Cardiac septum (tissue), 1 donor: ENCODE results near the gene PEMT. TPM values are rescaled to one million over a fixed set of nuclear protein-coding genes. Genes with fewer than 3 reads are reported as not detected.
A peak's percentile ranks its signal among the peaks of the same experiment; 100 is the strongest.

Experiments used
- DNase-seq: peaks from one replicate; pipeline ENCODE4 v3.0.0-alpha.2; 2020; ENCODE audit warnings: low spot score
- intact Hi-C: fragments of 100-400 bp; cut with DNase I; formaldehyde crosslinking; loops from one replicate; pipeline ENCODE4 v1.14.0; 2022
- total RNA-seq: library from RNA; stranded (reverse); fragmentation: NEBNext Ultra II Directional; extraction: Animal tissue kit (Norgen Biotek cat#: 25700); gene quantifications from one replicate; pipeline ENCODE4 v1.2.1, GENCODE V29; 2021
- donor health status: DM: no; HTN: no; CAD: no.

PEMT gene
- total RNA-seq, 1 donor from 2014 or later = 16.8 TPM

DNA sequence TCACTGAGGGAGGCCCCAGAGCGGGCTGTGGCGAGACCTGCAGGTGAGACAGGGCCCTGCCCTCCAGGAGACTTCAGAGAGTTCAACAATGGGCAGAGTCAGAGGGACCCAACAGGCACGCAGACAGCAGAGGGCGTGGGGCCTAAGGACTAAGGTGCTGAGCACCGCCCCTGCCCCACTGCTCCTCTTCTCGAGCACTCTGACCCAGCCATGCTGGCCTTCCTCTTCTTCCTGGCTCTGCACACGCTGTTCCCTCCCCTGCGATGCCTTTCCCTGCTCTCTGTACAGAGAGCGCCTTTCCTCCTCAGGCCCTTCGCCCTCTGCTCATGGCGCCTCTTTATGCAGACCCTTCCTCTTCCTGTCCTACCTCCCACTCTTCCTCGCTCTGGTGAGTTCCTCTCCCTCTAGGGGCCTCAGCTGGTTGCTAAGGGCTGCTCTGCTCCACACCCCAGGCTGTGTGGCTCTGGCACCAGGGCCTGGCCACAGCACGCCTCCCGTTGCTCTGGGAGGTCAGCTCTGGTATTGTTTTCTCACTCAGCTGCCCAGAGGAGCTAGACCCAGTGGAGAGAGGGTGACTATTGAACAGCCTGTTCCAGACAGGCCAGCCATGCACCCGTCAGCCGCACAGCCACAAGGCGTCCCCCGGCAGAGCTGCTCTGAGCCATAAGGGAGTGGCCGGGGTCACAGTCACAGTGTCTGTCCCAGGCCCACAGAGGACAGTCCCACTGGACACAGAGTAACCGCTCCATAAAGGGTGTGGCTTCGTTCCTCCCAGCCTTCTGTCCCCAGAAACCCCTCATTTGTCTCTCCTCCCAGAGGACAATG lies 81.7 kb downstream of the PEMT start:
- peak; percentile 70 for DNase-seq
- intact Hi-C loops = no loop called here

GRCh38 chr17:17508646-17509591 lies 82.6 kb downstream of the PEMT start:
- intact Hi-C loops = no loop called here
- peak; percentile 65 for DNase-seq

GRCh38 chr17:17508019-17508535 lies 83.4 kb downstream of the PEMT start:
- DNase-seq = no peak
- intact Hi-C loops = no loop called here

DNA sequence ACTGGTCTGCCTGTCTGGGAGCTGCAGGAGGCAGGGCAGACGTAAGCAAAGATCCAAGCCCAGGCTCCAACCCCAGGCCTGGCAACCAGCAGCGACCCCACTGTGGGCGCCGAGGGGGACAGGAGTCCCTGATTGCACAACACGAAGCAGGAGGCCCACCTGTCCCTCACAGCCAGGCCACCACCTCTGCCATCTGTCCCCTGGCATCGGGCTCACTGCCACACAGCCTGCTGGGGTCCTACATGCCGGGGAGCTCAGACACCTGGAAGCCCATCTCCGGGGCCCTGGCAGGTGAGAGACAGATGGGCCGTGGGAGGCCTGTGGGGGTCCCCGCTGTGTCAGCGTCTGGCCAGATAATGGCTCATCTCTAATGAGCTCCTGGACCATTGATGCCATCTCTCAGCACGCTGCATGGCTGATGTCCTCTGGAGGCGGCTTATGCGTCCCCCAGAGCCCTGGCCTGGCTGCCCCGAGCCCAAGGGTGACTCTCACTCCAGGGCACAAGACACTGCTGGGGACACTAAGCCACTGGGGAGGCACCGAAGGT lies 84.0 kb downstream of the PEMT start:
- intact Hi-C loops = no loop called here
- no peak for DNase-seq

DNA sequence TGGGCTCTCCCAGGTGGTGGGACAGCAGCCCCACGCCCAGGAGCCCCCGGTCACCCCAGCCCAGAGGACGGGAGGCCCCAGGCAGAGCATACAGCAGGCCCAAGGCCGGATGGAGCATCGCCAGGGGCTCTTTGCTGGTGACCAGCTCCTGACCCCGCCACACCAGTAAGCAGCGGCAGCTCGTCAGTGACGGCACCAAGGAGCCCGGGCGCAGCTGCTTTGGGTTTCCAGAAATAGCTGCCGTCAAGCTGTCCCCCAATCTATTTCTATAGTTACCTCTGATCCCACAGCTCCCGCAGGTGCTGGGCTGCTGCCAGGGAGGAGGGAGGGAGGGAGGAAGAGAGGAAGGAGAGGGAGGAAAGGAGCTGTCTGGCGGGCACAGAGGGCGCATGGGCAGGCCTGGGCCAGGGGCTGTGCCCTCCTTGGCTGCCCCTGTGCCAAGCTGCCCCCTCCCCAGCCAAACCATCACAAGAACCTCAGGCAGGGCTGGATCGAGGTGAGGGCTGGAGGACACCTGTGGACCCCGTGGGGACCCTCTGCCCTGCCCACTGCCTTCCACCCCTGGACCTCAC lies 84.5 kb downstream of the PEMT start:
- DNase-seq = peak; percentile 86
- intact Hi-C loops = no loop called here

- no peak for DNase-seq
- intact Hi-C loops = no loop called here
Observed at GRCh38 chr17:17506181-17506741, 85.2 kb downstream of the PEMT start.

DNA sequence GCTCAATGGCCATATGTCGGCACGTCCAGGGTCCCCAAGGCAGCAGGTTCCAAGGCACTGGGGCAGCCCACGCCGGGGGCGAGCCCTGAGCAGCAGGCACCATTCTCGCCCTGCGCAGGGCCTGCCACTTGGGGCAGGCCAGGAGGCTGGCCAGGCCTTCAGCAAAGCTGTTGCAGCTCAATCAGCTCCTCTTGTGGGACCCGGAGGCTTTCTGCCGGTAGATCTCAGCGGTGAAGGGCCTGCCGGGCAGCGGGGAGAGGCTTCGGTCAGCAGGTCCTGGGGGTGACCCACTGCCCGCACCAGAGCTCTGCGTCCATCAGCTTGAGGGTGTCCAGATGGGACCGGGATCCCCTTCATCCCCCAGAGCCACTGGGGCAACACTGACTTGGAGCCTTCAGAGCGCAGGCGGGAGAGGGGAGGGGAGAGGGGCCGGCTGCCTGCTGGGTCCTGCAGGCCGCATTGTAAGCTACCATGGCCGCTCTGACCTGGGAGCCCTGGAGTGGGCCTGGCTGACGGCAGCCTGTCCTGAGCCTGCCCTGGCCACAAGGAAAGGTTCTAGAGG lies 85.8 kb downstream of the PEMT start:
- intact Hi-C loops = no loop called here
- DNase-seq = no peak

- intact Hi-C loops = no loop called here
- no peak for DNase-seq
Observed at GRCh38 chr17:17505151-17505550, 86.4 kb downstream of the PEMT start.

DNA sequence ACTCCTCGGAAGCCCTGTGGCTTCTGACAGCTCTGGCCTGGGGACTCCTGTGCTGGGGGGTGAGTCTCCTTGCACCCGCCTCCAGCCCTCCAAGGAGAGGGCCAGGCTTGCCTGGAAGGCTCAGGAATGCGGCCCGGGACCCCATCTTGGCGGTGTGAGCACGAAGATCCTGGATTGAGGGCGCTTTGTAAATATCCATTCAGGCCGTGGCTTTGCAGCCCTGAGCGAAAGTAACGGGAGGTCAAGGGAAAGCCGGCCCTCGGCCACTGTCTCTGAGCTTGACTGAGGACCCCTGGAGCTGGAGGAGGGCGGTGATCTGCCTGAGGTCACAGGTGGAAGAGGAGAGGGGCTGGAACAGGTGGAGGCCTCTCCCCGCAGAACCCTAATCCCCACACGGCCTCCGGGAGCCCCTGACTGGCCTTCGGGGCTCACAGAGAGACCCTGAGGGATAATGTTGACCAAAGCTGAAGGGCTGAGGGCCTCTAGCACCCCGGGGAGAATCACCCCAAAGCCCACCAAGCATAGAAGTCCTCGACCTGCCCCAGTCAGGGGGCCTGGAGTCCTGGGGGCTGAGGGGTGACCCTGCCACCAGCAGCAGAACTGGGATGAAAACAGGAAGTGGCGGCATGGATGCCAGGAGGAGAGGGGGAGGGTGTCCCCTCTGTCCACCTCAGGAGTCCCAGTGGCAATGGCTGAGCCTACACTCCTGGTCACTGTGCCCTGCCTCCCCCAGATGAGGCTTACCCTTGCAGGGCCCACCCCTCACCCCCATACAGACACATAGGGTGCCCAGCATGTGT lies 87.0 kb downstream of the PEMT start:
- intact Hi-C loops = no loop called here
- no peak for DNase-seq

DNA sequence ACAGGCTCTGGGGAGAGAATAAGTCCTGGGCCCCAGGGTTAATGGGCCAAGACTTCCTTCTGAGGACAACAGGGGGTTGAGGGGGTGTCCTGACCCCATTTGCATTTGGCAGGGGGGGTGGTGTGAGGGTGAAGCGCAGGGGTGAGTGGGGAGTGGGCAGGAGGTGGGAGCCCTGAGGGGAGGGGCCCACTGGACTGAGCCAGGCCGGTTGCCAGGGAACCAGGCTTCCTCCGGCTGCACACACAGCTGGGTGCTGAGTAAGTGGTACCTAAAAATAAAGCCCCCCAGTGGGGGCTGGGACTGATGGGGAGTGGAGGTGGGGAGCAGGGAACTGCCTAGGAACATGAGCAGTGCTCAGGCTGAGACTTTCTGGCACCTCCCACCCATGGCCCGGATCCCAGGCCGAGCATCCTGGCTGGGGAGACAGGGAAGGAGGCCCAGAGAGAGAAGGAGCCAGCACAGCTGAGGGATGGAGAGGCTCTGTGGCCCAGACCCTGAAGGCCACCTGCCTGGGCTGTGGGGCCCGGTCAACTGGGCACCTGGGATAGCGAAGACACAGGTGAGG lies 87.9 kb downstream of the PEMT start:
- no peak for DNase-seq
- intact Hi-C loops = no loop called here

- intact Hi-C loops = no loop called here
- no peak for DNase-seq
Observed at GRCh38 chr17:17502741-17503565, 88.6 kb downstream of the PEMT start.

DNA sequence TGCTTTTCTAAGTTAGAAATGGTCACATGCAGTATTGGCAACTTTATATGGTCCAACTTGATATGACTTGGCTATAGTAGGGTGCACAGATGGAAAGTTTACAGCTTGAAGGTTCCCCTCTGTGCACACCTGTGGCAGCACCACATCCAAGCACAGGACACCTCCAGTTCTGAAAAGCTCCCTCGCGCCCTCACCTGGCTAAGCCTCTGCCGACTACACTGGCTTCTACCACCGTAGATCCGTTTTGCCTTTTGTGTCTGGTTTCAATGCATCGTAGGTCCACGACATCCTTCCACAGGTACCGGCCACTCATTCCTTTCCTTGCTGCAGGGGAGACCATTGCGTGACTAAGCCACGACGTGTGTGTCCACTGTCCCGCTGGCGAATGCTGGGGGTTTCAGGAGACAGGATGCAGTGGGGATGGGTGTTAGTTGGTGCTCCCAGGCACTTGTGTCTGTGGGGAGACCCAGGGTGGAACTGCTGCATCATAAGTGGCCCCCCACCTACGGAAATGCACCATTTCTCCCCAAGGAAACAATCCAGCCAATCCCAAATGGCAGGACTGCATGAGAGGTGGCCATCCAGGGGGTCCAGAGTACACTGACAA lies 90.4 kb downstream of the PEMT start:
- no peak for DNase-seq
- intact Hi-C loops = no loop called here

DNA sequence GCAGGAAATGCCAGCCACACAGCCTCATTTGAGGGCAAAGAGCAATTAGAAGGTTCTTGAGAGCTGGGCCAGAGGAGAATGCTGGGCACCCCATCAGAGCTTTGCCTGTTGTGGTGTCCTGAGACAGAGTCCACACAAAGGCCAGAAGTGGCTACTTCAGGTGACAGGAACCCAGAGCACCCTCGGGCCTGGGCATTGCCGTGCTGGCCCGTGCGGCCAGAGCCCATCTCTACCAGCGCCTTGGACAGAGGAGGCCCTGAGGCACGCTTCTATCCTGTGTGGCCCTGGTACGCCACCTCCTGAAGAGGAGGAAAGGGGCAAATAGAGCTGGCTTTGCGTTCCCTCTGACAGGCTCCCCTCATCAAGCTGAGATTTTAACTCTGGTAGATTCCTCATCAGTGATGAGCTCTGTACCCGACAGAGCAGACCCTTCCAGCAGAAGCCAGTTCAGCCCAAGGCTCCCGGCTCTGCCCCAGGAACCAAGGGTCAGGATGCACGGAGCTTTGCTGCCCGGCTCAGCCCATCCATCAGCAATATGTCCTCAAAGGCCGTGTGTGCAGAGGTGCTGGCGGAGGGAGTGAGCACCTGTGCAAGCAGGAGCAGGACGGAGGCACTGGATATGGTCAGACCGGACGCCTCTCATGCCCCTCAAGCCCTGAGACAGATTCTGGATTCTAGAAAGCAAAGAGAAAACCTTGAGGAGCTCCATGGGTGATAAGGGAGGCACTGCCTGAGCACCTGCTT lies 91.9 kb downstream of the PEMT start:
- DNase-seq = peak; percentile 66

DNA sequence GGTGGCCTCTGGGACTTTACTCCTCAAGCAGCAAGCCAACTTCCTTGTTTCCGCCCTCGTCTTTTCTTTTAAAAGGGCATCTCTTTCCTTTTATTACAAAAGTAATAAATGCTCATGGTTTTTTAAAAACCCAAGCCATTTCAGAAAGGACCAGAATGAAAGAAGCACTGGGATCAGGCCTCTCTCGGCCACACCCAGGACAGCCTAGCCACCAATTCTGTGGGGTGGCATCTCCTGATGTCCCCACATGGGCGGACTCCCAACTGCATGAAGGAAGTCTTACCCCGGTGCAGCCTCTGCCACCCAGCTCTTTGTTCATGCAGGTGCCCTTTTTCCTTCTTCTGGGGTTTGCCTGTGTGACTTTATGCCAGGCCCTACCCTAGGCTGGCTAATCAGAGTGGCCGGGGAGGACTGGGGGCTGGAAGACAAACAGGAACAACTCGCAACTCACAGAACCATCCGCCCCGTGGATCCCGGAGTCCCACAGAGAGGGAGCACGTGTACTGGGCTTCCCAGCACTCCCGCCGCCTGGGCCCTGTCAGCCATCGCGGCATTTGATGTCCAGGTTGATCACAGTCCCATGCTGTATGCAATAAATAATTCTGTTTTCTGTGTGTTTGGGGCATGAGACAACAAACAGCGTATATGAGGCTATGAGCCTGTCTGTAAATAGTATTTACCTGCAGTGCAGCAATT lies 92.8 kb downstream of the PEMT start:
- peak; percentile 63 for DNase-seq
- intact Hi-C loops = loop anchor here (5.0 kb wide), 5 partner anchors 54 to 146 kb away; no protein-coding TSS in a partner anchor

More for the DNA sequence above, 91.9 kb downstream of the PEMT start:
- intact Hi-C loops = loop anchor here (5.0 kb wide), 5 partner anchors 53 to 147 kb away; no protein-coding TSS in a partner anchor

GRCh38 chr17:17497845-17498520 lies 93.5 kb downstream of the PEMT start:
- intact Hi-C loops = loop anchor here (5.0 kb wide), 5 partner anchors 54 to 146 kb away; no protein-coding TSS in a partner anchor
- peak; percentile 68 for DNase-seq
